Measurements from ENCODE around the gene PRKAB1. TPM values are rescaled to one million over a fixed set of nuclear protein-coding genes. Genes with fewer than 3 reads are reported as not detected.
"Not testable (repeated sequence)": the region's sequence is repeated elsewhere in the genome, so short reads cannot be mapped to it uniquely, and the experiment has no call there.

PRKAB1 gene
- total RNA-seq, 1 donor from 2014 or later, result 12.7 TPM

DNA sequence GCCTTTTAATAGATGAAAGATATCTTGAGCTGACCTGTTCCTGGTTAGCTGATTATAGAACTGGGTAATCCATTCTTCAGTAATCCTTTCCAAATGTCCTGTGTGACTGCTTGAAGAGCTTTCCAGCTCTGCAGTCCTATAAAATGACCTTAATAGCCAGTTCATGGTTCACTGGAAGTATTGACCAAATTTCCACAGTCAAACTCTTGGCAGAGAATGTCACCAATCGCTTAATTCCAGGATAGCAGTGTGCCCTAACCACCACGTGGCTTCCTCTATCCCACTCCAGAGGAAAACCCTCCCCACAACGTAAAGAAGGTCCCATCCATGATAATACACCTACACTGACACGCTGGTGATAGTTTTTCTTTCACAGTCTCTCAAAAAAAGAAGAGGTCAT lies 17.4 kb downstream of the PRKAB1 start:
- DNase-seq, result no peak

DNA sequence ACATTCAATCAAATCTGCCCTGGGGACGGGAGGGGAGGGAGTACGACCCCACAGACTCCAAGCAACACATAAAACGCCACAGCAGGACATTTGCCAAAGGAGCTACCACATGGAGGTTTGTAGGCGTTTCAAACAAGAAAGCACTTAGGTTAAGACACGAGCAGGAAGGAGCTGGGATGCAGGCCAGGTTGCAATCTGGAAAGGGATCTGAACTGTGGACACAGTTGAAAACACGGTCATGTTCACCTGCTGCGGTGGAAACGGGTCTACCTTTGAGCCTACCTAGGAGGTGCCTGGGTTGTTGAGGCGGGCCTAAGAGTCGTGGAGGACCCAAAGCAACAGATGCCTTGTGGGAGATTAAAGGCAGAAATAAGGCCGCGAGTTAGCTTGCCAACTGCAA lies 18.4 kb downstream of the PRKAB1 start:
- no peak for DNase-seq

GRCh38 chr12:119686776-119687175 lies 18.8 kb downstream of the PRKAB1 start:
- DNase-seq, result no peak

GRCh38 chr12:119687406-119687805 lies 19.5 kb downstream of the PRKAB1 start:
- peak; percentile 48 for DNase-seq

DNA sequence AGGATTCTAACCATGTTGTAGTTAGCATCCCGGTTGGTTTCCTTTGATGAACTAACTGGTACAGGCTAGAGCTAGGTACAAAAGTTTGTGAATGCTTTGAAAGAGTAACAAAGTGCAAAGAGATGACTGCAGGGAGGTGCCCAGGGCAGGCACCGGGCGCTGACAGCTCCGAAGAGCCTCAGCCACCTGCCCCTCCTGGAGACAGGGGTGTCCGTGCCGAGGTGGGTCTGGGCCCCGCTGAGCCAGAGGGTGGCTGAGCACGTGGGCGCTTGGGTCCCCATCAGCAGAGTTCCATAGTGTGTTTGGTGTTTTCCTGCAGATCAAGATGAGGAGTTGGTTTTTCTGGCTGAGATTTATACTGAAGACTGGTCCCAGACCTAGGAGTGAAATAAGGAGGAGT lies 19.9 kb downstream of the PRKAB1 start:
- no peak for DNase-seq

DNA sequence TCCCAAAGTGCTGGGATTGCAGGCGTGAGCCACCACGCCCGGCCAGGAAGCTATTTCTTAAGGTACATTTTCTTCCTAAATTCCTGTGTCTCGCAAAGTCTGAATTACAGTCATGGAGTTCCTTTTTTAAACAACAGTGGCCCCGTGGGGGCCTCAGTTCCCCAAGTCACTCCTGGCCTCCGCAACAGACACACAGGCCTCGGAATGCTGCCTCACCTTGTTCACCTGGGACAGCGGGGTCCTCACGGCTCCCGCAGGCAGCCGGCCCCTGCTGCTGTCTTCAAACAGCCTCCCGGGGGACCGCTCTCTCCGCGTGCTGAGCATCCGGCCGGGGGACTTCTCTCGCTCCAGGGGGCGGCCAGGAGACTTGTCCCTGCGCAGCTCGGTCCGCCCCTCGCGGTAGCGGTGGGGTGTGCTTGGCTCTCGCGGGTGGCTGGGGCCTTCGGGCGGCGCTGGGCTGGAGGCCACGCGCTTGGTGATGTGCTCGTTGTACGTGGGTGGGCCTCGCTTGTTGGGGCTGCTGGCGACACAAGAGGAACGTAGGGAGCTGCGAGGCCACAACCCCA lies 22.1 kb downstream of the PRKAB1 start:
- DNase-seq, result no peak

DNA sequence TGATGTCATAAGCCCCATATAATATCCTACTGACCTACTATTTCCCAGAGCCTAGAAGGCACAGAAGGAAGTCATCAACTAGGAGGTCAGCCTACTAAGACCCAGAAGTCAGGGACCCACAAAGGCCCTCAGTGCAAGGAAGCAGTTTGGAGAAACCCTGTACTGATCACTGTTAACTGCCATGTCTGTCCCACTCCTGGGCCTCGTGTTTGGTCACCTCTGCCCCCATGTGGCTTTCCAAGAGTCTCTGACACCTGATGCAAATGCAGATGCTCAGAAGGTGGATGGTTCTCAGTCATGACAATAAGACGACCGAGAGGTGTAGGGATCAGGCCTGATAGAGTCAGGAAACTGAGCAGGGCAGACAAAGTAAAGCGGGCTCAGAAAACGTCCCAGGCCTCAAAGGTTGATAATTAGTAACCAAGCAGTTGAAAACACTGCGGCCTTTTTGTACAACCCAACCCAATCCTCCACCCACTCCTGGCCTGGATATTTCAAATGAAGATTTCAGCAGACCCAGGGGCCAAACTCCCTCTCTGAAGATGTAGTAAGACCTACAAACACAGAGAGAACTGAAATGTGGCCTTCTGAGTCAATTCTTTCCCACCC lies 23.4 kb downstream of the PRKAB1 start:
- no peak for DNase-seq

- DNase-seq, result no peak
Observed at GRCh38 chr12:119692410-119692809, 24.5 kb downstream of the PRKAB1 start.

GRCh38 chr12:119692997-119693396 lies 25.1 kb downstream of the PRKAB1 start:
- DNase-seq, result no peak

DNA sequence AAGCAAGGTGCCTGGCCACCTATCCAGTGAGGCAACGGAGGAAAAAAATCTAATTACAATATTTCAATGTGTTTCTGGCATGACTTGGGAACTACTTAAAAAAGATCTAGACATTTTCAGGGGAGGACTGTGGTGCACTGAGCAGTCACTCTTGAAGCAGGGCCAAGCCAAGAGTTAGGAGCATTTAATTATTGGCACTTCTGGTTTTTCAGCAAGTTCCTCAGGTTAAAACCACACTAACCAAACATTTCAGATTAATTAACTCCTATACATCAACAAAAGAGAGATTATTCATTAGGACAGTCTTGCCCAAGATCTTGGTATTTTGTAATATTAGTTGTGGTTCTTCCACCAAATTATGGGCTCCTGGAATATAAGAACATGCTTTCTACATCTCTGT lies 25.6 kb downstream of the PRKAB1 start:
- no peak for DNase-seq

DNA sequence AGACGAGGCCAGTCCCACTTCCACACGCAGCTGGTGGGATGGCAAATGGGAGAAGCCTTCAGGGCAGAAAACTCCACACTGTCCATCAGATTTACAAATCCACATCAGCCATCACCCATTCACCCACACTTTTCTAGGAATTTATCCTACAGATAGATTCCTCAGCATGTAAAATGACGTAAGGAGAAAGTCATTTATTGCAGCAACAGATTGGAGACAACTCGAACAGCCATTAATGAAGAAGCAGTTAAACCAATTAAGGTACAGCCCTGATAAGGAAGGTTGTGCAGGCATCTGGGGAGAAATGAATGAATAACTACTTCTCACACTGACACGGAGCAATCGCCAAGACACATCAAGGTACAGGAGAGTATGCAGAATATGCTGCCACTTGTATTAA lies 26.2 kb downstream of the PRKAB1 start:
- DNase-seq, result no peak

- no peak for DNase-seq
Observed at GRCh38 chr12:119695034-119695433, 27.1 kb downstream of the PRKAB1 start.

GRCh38 chr12:119696943-119697342 lies 29.0 kb downstream of the PRKAB1 start:
- DNase-seq, result no peak

DNA sequence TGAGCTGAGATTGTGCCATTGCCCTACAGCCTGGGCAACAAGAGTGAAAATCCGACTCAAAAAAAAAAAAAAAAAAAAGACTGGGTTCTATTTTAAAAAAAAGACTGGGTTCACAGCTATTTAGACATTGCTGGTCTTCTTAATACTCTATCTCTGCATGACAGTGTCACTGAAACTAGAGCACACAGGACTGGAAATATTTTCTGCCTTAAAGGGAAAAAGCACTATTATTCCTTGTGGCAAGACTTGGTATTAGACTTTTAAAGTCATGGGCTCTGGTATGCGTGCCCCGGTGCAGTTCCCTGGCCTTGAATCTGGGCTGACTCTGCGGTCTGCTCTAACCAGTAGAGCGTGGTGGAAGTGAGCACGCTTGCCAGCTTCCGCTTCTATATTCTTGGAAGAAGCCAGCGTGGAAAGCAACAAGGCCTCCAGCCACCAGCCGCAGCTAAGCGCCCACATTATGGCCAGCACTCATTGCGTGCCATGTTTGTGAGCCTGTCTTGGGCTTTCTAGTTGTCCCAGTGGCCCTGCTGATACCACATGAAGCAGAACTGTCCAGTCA lies 31.3 kb downstream of the PRKAB1 start:
- DNase-seq, result no peak

DNA sequence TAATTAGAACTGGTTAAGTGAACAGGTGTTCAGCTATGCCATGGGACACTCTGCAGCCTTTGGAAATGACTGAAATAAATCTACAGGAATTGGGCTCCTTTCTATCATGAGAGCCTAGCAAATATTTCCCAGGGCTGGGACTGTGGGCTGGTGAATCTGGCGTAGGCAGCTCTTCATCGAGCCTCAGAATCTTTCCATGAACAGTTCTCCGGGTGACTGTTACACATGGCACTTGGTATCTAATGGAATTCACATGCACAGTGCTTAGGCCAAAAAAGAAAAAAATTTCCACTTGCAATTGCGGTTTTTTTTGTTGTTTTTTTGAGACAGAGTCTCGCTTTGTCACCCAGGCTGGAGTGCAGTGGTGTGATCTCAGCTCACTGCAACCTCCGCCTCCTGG lies 32.1 kb downstream of the PRKAB1 start:
- DNase-seq, result no peak

DNA sequence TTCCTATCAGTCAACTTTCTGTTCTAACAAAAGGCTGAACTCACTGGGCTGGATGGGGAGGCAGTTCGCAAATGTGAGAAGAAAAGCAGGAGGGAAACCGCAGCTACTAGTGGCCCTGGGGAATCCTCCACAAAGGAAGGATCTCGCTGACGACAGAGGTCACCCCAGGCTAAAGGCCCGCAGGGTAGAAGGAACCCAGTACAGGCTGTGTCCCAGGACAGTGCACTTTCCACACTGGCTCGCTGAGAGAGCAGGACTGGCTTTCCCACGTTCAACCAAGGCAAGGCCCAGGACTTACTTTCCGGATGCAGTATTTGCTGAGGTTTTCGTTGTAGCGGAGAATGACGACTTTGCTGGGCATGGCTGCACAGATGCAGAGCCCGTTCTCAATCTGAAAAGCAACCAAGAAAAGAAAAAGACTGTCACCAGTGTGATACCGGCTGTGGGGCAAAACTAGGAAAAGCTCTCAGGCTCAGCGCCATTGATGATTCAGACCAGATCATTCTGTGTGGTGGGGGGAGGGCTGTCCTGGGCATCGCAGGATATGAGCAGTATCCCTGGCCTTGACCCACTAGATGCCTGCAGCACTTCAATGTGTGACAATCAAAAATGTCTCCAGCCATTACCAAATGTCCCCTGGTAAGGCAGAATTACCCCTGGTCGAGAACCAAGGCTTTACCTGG lies 36.3 kb downstream of the PRKAB1 start:
- no peak for DNase-seq

DNA sequence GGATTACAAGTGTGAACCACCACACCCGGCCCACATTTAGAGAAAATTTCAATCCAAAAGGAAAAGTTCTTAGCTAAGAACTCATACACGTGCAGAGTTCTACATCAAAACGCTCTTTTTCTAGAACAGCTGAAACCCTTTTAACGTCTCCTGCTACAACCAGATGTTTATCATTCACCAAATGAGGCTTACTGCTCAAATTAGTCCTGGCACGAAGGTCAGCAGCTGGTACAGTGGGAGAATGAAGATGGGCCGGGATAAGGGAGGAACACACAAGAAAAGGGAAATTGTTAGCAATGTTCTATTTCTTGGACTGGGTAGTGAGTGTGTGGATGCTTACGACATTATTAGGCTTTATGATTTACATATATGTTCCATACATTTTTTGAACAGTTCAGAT lies 37.2 kb downstream of the PRKAB1 start:
- DNase-seq, result no peak

DNA sequence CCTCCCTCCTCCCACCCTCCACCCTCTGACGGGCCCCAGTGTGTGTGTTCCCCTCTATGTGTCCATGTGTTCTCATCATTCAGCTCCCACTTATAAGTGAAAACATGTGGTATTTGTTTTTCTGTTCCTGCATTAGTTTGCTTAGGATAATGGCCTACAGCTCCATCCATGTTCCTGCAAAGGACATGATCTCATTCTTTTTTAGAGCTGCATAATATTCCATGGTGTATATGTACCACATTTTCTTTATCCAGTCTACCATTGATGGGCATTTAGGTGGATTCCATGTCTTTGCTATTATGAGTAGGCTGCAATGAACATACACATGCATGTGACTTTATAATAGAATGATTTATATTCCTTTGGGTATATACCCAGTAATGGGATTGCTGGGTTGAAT lies 38.5 kb downstream of the PRKAB1 start:
- DNase-seq, result not testable (repeated sequence)

GRCh38 chr12:119710374-119710964 lies 42.5 kb downstream of the PRKAB1 start:
- no peak for DNase-seq

- DNase-seq, result no peak
Observed at GRCh38 chr12:119710965-119711551, 43.1 kb downstream of the PRKAB1 start.

DNA sequence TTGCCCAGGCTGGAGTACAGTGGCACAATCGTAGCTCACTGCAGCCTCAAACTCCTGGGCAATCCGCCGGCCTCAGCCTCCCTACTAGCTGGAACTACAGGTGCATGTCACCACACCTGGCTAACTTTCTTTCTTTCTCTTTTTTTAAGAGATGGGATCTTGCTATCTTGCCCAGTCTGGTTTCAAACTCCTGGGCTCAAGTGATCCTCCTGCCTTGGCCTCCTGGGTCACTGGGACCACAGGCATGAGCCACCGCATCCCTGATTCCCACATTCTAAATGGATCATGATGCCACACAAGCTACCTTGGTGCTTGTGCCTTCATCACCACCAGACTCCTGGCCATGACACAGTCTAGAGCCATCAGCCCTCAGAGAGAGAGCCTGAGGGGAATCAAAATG lies 43.8 kb downstream of the PRKAB1 start:
- no peak for DNase-seq

DNA sequence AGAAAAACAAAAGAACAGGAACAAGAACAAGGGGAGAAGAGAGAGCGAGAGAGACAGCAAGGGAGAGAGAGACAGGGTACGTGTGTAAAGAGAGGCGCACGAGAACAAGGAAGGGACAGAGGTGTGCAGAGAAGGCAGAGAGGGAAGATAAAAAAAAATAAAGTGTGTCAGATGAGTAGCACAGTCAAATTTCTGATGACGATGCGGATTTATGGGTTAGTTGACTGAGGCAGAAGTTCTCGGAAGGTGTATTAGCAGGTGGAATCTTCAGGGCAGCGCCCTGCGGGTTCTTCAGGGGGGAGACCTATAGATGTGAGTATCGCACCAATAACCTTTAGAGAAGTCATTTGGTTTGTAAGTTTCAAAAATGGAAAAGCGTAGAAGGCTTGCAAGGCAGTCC lies 44.8 kb downstream of the PRKAB1 start:
- DNase-seq, result no peak

DNA sequence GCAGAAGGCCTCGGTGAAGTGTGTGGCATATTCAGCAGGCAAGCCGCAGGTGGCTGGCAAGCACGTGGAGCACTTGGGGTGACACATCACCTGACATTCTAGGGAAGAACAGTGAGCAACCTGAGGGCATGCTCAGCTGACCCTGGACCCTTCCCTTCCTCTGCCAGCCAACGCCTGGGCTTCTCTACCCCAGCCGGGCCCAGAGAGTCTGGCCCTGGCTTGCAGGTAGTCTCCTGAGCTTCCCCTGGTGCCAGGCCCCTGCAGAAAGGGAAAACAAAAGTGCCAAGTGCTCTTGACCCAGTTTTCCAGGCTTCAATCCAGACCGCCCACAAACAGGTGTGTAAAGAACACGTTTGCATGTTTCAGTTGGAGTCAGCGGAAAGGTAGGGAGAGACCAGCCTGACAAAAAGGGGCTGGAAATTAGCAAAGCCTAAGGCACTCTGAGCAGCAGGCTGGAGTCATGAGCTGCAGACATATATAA lies 45.7 kb downstream of the PRKAB1 start:
- no peak for DNase-seq

Data from skin of body (tissue), 2 donors.